ENCODE data around the gene SLX1B. TPM values are rescaled to one million over a fixed set of nuclear protein-coding genes. Genes with fewer than 3 reads are reported as not detected.
"Not testable (repeated sequence)": the region's sequence is repeated elsewhere in the genome, so short reads cannot be mapped to it uniquely, and the experiment has no call there.

The SLX1B gene
- total and polyA plus RNA-seq, 2 of the 13 experiments (the other 11 are each of a cell fraction or from before 2014, with no cell fraction given), result 15.9 to 70.0 TPM

GRCh38 chr16:29457660-29458059, 3.3 kb downstream of the SLX1B start:
- BruUV-seq (replicated peaks); POLR2A ChIA-PET; H3K27ac ChIP-seq (ENCODE audit: extremely low read length, insufficient read depth, low read length); H3K27me3 ChIP-seq (ENCODE audit: control insufficient read depth in 1 of 2, insufficient read depth in 2 of 2, low read length in 2 of 2); H3K4me1 ChIP-seq (ENCODE audit: insufficient read depth, low read length); H3K9ac ChIP-seq (ENCODE audit: insufficient read depth, low read depth, low read length); H3K36me3 ChIP-seq (replicated peaks in 1 of 2; ENCODE audit: control insufficient read depth in 1 of 2, insufficient read depth in 2 of 2, low read length in 2 of 2); intact Hi-C loops (cut with micrococcal nuclease; ENCODE audit: unreplicated experiment); H4K20me1 ChIP-seq (ENCODE audit: insufficient read depth, low read length); FAIRE-seq; ATAC-seq; H3K9me3 ChIP-seq (ENCODE audit: low read length); H3K4me3 ChIP-seq (replicated peaks in 1 of 3; ENCODE audit: insufficient read depth in 1 of 3, low read depth in 2 of 3, low read length in 3 of 3); H3K79me2 ChIP-seq (ENCODE audit: insufficient read depth, low read length); DNase-seq (ENCODE audit: low spot score); H2AFZ ChIP-seq (ENCODE audit: low read length); CTCF ChIA-PET (ENCODE audit: low intra/inter-chr PET ratio, low total read pairs); H3K4me2 ChIP-seq (ENCODE audit: low read depth, low read length); in situ Hi-C loops (cut with HindIII; ENCODE audit: extremely low pct_ligation_motif_present, low pct_unique_long_range_greater_than_20kb): not testable (repeated sequence)
- WGBS (ENCODE audit: low lambda C conversion rate), result 100% methylated on average over 1 of the region's 2 CpGs

- intact Hi-C loops (cut with micrococcal nuclease; ENCODE audit: unreplicated experiment); H3K9me3 ChIP-seq (ENCODE audit: low read length); H2AFZ ChIP-seq (ENCODE audit: low read length); CTCF ChIA-PET (ENCODE audit: low intra/inter-chr PET ratio, low total read pairs); H3K27me3 ChIP-seq (ENCODE audit: control insufficient read depth in 1 of 2, insufficient read depth in 2 of 2, low read length in 2 of 2); H3K27ac ChIP-seq (ENCODE audit: extremely low read length, insufficient read depth, low read length); DNase-seq (ENCODE audit: low spot score); POLR2A ChIA-PET; H3K36me3 ChIP-seq (replicated peaks in 1 of 2; ENCODE audit: control insufficient read depth in 1 of 2, insufficient read depth in 2 of 2, low read length in 2 of 2); BruUV-seq (replicated peaks); in situ Hi-C loops (cut with HindIII; ENCODE audit: extremely low pct_ligation_motif_present, low pct_unique_long_range_greater_than_20kb); H3K4me2 ChIP-seq (ENCODE audit: low read depth, low read length); H4K20me1 ChIP-seq (ENCODE audit: insufficient read depth, low read length); H3K79me2 ChIP-seq (ENCODE audit: insufficient read depth, low read length); H3K4me1 ChIP-seq (ENCODE audit: insufficient read depth, low read length); H3K9ac ChIP-seq (ENCODE audit: insufficient read depth, low read depth, low read length); H3K4me3 ChIP-seq (replicated peaks in 1 of 3; ENCODE audit: insufficient read depth in 1 of 3, low read depth in 2 of 3, low read length in 3 of 3): not testable (repeated sequence)
- WGBS (ENCODE audit: low lambda C conversion rate), result no CpG with 5 or more reads among the region's 13 CpGs
- ATAC-seq (peak; percentile 76), FAIRE-seq (peak; percentile 97)
Observed at GRCh38 chr16:29459706-29460646, 5.6 kb downstream of the SLX1B start, which contains the start of gene SULT1A4. SULT1A4 (plus strand) TSS chr16:29459913; CDS start chr16:29461386, 1,473 bp downstream.

- H3K36me3 ChIP-seq (replicated peaks in 1 of 2; ENCODE audit: control insufficient read depth in 1 of 2, insufficient read depth in 2 of 2, low read length in 2 of 2); CTCF ChIA-PET (ENCODE audit: low intra/inter-chr PET ratio, low total read pairs); DNase-seq (ENCODE audit: low spot score); H2AFZ ChIP-seq (ENCODE audit: low read length); H3K4me1 ChIP-seq (ENCODE audit: insufficient read depth, low read length); H3K27ac ChIP-seq (ENCODE audit: extremely low read length, insufficient read depth, low read length); FAIRE-seq; H3K9ac ChIP-seq (ENCODE audit: insufficient read depth, low read depth, low read length); POLR2A ChIA-PET; in situ Hi-C loops (cut with HindIII; ENCODE audit: extremely low pct_ligation_motif_present, low pct_unique_long_range_greater_than_20kb); H3K4me3 ChIP-seq (replicated peaks in 1 of 3; ENCODE audit: insufficient read depth in 1 of 3, low read depth in 2 of 3, low read length in 3 of 3); H3K9me3 ChIP-seq (ENCODE audit: low read length); H3K79me2 ChIP-seq (ENCODE audit: insufficient read depth, low read length); H3K27me3 ChIP-seq (ENCODE audit: control insufficient read depth in 1 of 2, insufficient read depth in 2 of 2, low read length in 2 of 2); H3K4me2 ChIP-seq (ENCODE audit: low read depth, low read length); intact Hi-C loops (cut with micrococcal nuclease; ENCODE audit: unreplicated experiment); H4K20me1 ChIP-seq (ENCODE audit: insufficient read depth, low read length): not testable (repeated sequence)
- peak; percentile 73 for ATAC-seq
- TSS peak; percentile 56 for BruUV-seq (replicated peaks)
- no CpG with 5 or more reads among the region's 9 CpGs for WGBS (ENCODE audit: low lambda C conversion rate)
Observed at GRCh38 chr16:29460647-29461030, 6.3 kb downstream of the SLX1B start.

GRCh38 chr16:29465985-29466824, 11.9 kb downstream of the SLX1B start:
- H3K36me3 ChIP-seq (replicated peaks in 1 of 2; ENCODE audit: control insufficient read depth in 1 of 2, insufficient read depth in 2 of 2, low read length in 2 of 2); H3K9ac ChIP-seq (ENCODE audit: insufficient read depth, low read depth, low read length); H4K20me1 ChIP-seq (ENCODE audit: insufficient read depth, low read length); H3K27me3 ChIP-seq (ENCODE audit: control insufficient read depth in 1 of 2, insufficient read depth in 2 of 2, low read length in 2 of 2); H3K27ac ChIP-seq (ENCODE audit: extremely low read length, insufficient read depth, low read length); H3K79me2 ChIP-seq (ENCODE audit: insufficient read depth, low read length); H2AFZ ChIP-seq (ENCODE audit: low read length); H3K4me1 ChIP-seq (ENCODE audit: insufficient read depth, low read length); CTCF ChIA-PET (ENCODE audit: low intra/inter-chr PET ratio, low total read pairs); intact Hi-C loops (cut with micrococcal nuclease; ENCODE audit: unreplicated experiment); H3K4me3 ChIP-seq (replicated peaks in 1 of 3; ENCODE audit: insufficient read depth in 1 of 3, low read depth in 2 of 3, low read length in 3 of 3); H3K9me3 ChIP-seq (ENCODE audit: low read length); H3K4me2 ChIP-seq (ENCODE audit: low read depth, low read length); POLR2A ChIA-PET; DNase-seq (ENCODE audit: low spot score); in situ Hi-C loops (cut with HindIII; ENCODE audit: extremely low pct_ligation_motif_present, low pct_unique_long_range_greater_than_20kb); ATAC-seq; FAIRE-seq; BruUV-seq (replicated peaks): not testable (repeated sequence)
- WGBS (ENCODE audit: low lambda C conversion rate), result no CpG with 5 or more reads among the region's 57 CpGs
